WTC11 (cell line): ENCODE data around the gene SRGN.

Source experiments
- ATF1 ChIP-seq: sonication (generic); formaldehyde crosslinking; IDR thresholded peaks from 2 replicates; pipeline ENCODE4 v1.8.1; 2023; ENCODE audit warnings: mild to moderate bottlenecking, moderate library complexity, missing genetic modification reagents
- GABPB1 ChIP-seq: sonication (generic); formaldehyde crosslinking; IDR thresholded peaks from 2 replicates; pipeline ENCODE4 v1.8.1; 2023; ENCODE audit warnings: mild to moderate bottlenecking, missing genetic modification reagents
- MYBL2 ChIP-seq: sonication (generic); formaldehyde crosslinking; IDR thresholded peaks from 2 replicates; pipeline ENCODE4 v1.8.1; 2023; ENCODE audit warnings: mild to moderate bottlenecking, moderate library complexity, missing genetic modification reagents
- NFYB ChIP-seq: sonication (generic); formaldehyde crosslinking; conservative IDR thresholded peaks from 2 replicates; pipeline ENCODE4 v1.8.0; 2022; ENCODE audit warnings: low read depth, missing genetic modification reagents
- NR2C2 ChIP-seq: sonication (generic); formaldehyde crosslinking; IDR thresholded peaks from 2 replicates; pipeline ENCODE4 v1.8.0; 2022; ENCODE audit warnings: mild to moderate bottlenecking, missing genetic modification reagents
- RELA ChIP-seq: sonication (generic); formaldehyde crosslinking; IDR thresholded peaks from 2 replicates; pipeline ENCODE4 v1.8.1; 2022; ENCODE audit warnings: missing genetic modification reagents, mild to moderate bottlenecking, borderline replicate concordance
- ZNF138 ChIP-seq: sonication (generic); formaldehyde crosslinking; conservative IDR thresholded peaks from 2 replicates; pipeline ENCODE4 v1.8.1; 2022; ENCODE audit warnings: mild to moderate bottlenecking, moderate library complexity, missing genetic modification reagents
- ZNF219 ChIP-seq: sonication (generic); formaldehyde crosslinking; IDR thresholded peaks from 2 replicates; pipeline ENCODE4 v1.8.0; 2023; ENCODE audit warnings: missing genetic modification reagents, mild to moderate bottlenecking, borderline replicate concordance
- ZNF263 ChIP-seq: sonication (generic); formaldehyde crosslinking; IDR thresholded peaks from 2 replicates; pipeline ENCODE4 v1.8.1; 2022; ENCODE audit warnings: low read depth, mild to moderate bottlenecking, moderate library complexity, missing genetic modification reagents
- ZNF281 ChIP-seq: sonication (generic); formaldehyde crosslinking; IDR thresholded peaks from 2 replicates; pipeline ENCODE4 v1.8.0; 2023; ENCODE audit warnings: mild to moderate bottlenecking, missing genetic modification reagents
- ZNF423 ChIP-seq: fragments of 250-450 bp; sonication (Bioruptor Pico); IDR thresholded peaks from 2 replicates; pipeline ENCODE4 v2.1.2; 2022; ENCODE audit warnings: mild to moderate bottlenecking, moderate library complexity
- TF ChIP-seq, protein P1 (sequence below): fragments of 200-600 bp; IDR thresholded peaks from 2 replicates; pipeline ENCODE4 v1.8.0; 2022; ENCODE audit warnings: antibody characterized with exemption

DNA sequence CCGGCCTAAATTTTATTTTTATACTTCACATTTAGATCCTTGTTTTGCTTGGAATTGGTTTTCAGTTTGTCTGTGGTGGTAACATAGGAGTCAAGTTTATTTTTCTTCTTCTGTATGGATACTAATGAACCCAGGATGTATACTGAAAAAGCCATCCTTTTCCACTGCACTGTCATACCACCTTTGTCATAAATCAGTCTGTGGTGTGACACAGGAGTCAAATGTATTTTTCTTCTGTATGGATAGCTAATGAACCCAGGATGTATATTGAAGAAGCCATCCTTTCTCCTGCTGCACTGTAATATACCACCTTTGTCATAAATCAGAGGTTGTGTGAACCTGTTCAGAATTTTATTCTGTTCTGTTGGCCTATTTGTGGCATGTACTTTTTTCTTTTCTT is 57.4 kb downstream of the SRGN start:
- TF ChIP-seq, protein P1, sequence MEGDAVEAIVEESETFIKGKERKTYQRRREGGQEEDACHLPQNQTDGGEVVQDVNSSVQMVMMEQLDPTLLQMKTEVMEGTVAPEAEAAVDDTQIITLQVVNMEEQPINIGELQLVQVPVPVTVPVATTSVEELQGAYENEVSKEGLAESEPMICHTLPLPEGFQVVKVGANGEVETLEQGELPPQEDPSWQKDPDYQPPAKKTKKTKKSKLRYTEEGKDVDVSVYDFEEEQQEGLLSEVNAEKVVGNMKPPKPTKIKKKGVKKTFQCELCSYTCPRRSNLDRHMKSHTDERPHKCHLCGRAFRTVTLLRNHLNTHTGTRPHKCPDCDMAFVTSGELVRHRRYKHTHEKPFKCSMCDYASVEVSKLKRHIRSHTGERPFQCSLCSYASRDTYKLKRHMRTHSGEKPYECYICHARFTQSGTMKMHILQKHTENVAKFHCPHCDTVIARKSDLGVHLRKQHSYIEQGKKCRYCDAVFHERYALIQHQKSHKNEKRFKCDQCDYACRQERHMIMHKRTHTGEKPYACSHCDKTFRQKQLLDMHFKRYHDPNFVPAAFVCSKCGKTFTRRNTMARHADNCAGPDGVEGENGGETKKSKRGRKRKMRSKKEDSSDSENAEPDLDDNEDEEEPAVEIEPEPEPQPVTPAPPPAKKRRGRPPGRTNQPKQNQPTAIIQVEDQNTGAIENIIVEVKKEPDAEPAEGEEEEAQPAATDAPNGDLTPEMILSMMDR = no peak
- TF ChIP-seq ZNF263 (no peak), ZNF219 (no peak), ZNF138 (no peak), GABPB1 (CRISPR knock-in tag) (no peak), MYBL2 (no peak), NR2C2 (no peak), ZNF281 (CRISPR knock-in tag) (no peak), ATF1 (CRISPR knock-in tag) (no peak), NFYB (CRISPR knock-in tag) (no peak), RELA (no peak), ZNF423 (CRISPR knock-in tag) (no peak)
